ENCODE data around the gene MREG.

DNA sequence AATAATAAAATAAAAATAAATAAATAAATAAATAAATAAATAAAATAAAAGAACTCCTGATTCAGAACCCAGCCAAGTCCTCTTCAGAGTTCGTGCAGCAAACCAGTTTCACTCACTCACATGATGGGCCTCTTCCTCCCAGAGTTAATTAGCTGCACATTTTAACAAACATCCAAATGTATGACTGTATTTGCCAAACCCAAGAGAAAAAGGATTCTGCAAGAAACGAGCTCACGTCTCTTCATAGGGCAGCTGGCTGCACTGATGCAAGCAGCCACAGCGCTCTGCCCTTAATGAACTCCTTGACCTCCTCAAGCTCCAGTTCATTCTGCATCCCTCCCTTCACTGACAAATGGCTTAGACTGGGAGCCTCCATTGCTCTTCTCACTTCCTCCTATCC lies 55.1 kb downstream of the MREG start:
- TF ChIP-seq, protein P1, sequence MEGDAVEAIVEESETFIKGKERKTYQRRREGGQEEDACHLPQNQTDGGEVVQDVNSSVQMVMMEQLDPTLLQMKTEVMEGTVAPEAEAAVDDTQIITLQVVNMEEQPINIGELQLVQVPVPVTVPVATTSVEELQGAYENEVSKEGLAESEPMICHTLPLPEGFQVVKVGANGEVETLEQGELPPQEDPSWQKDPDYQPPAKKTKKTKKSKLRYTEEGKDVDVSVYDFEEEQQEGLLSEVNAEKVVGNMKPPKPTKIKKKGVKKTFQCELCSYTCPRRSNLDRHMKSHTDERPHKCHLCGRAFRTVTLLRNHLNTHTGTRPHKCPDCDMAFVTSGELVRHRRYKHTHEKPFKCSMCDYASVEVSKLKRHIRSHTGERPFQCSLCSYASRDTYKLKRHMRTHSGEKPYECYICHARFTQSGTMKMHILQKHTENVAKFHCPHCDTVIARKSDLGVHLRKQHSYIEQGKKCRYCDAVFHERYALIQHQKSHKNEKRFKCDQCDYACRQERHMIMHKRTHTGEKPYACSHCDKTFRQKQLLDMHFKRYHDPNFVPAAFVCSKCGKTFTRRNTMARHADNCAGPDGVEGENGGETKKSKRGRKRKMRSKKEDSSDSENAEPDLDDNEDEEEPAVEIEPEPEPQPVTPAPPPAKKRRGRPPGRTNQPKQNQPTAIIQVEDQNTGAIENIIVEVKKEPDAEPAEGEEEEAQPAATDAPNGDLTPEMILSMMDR (conservative IDR thresholded peaks at IDR 0.05; ENCODE audit: low read depth, low read length), result no peak
- TF ChIP-seq EZH2 (IDR thresholded peaks at IDR 0.05; ENCODE audit: borderline replicate concordance, low read depth, low read length, poor library complexity, severe bottlenecking), result no peak
